Stimulated activated CD4-positive, alpha-beta T cell treated with anti-CD3 and anti-CD28 coated beads, Interleukin-15, amount 100 ng/mL, for 24 hours (primary cell): ENCODE data around the gene SLC17A8.
"Not testable (repeated sequence)": the region's sequence is repeated elsewhere in the genome, so short reads cannot be mapped to it uniquely, and the experiment has no call there.

Experiments
- DNase-seq: peaks from one replicate; pipeline ENCODE4 v3.0.0-alpha.2; 2020

The SLC17A8 gene

DNA sequence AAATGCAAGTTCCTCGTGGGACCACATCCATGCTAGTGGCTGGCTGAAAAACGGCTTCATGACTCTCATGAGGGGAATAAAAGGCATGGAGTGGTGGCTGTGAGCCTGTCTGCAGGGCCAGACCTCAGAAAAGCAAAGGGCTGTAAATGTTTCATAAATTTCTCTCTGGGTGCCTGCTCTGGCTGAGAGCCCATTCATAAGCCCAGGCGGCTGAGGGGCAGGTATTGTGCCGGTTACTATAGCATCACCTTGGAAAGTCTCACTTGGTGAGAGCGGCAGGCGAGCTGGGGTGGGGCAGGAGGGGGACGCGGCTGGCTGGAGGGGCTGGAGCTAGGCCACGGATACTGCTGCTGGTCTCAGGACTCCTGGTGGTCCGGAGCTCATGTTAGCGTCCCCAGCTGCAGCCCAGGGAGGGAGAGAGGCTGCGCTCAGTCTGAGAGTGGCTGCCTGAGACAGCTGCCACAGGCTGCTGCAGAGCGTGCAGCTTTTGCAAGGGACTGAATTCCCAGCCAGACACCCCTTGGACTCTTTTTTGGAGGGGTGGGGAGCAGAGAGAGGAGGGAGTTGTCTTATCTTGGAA, at the start of gene SLC17A8:
Gene SLC17A8 (plus strand): TSS at position 431 of the 580 bp plus-strand sequence. CDS start 318 bp downstream, outside the sequence.
- DNase-seq, result no peak

DNA sequence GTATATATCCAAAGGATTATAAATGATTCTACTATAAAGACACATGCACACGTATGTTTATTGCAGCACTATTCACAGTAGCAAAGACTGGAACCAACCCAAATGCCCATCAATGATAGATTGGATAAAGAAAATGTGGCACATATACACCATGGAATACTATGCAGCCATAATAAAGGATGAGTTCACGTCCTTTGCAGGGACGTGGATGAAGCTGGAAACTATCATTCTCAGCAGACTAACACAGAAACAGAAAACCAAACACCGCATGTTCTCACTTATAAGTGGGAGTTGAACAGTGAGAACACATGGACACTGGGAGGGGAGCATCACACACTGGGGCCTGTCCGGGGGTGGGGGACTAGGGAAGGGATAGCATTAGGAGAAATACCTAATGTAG, 48.7 kb upstream of the SLC17A8 start:
- DNase-seq, result not testable (repeated sequence)

DNA sequence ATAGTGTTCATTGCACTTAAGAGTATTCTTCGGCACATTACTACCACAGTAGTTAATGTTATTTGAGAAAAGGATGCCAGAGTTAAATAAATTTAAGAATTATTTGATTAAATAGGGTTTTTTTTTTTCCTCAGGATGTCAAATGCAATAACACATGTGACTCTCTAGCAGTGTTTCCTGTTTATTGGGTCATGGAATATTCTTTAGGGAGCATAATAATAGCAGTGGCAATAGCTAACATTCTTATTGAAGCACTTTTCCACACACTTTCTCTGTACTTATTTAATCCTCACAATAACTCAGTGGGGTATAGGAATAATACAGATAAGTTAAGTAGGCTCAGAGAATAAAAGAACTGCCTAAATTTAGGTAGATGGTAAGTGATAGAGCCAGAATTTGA, 45.6 kb upstream of the SLC17A8 start:
- DNase-seq, result no peak

- no peak for DNase-seq
Observed at GRCh38 chr12:100317371-100317770, 39.5 kb upstream of the SLC17A8 start.

GRCh38 chr12:100324498-100324897, 32.4 kb upstream of the SLC17A8 start:
- DNase-seq, result no peak

DNA sequence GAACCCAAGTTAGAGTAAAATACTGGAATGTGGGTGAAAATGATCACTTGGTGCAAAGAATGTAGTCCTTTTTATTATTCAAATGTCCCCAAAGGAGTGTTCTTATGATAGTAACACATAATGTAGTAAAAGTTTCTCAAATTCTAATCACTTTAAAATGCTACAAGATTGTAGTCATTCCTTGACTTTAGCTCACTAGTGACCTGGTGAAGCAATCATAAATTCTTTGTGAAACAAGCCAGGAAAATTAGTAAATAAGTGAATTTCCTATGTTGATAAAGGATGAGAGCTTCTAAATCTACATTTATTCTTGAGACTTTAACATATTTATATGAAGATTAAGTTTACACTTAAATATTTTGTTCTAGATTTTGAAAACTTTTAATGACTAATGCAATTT, 30.7 kb upstream of the SLC17A8 start:
- no peak for DNase-seq

DNA sequence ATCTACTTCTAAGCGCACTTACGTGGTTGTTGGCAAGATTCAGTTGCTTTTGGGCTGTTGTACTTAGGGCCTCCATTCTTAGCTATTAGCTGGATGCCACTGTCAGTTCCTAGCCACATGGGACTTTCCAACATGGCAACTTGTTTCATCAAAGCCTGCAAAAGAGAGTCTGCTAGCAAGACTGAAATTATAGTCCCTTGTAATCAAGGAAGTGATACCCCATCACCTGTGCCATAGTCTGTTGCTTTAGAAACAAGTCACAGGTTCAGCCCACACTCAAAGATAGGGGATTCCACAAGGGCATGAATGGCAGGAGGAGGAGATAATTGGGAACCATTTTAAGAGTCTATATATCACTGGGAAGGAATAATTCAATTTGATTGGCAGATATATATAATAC, 27.1 kb upstream of the SLC17A8 start:
- no peak for DNase-seq

- DNase-seq, result no peak
Observed at GRCh38 chr12:100331871-100332270, 25.0 kb upstream of the SLC17A8 start.

DNA sequence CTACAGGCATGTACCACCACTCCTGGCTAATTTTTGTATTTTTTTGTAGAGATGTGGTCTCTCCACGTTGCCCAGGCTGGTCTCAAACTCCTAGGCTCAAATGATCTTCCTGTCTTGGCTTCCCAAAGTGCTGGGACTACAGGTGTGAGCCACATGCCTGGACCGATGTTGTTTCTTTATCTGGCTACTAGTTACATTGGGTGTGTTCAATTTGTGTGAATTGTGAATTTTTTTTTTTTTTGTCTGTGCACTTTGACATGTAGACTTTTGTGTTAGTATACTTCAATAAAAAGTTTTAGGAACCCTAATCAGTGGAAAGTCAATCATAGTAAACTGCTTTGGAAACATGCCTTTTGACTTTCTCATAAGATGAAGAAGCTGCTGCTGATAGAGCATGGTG, 24.0 kb upstream of the SLC17A8 start:
- DNase-seq, result no peak

- no peak for DNase-seq
Observed at GRCh38 chr12:100337299-100337698, 19.6 kb upstream of the SLC17A8 start.

DNA sequence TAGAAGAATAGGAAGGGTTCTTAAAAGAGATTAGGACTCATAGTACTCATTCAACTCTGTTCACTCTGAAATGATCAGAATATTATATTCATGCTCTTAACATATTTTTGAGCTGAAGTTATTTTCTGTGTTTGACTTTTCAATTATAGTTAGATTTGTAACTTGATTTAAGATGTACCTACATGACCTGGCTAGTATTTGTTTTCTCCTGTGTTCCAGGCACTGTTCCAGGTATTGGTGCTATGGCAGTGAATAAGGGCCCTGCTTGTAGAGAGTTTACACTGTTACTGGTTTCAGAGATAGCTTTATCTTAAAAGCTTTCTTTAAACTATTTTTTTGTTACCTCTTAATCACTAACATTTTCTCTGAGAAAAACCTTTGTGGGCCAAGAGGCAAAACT, 19.1 kb upstream of the SLC17A8 start:
- no peak for DNase-seq

DNA sequence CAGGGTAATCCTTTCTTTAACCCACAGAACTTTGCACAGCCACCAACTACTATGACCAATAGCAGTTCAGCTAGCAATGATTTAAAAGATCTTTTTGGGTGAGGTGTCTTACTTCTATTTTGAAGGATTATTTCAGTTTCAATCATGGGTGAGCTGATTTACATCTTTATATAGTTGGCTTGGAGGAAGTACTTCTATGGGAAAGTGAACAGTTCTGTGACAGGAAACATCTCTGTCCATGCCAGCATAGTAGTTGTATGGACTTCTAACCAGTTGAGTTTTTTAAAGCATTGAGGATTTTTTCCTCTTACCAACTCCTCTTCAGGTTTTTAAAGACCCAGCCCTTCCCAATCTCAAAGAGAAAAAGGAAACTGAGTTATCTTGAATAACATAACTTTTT, 17.8 kb upstream of the SLC17A8 start:
- no peak for DNase-seq

DNA sequence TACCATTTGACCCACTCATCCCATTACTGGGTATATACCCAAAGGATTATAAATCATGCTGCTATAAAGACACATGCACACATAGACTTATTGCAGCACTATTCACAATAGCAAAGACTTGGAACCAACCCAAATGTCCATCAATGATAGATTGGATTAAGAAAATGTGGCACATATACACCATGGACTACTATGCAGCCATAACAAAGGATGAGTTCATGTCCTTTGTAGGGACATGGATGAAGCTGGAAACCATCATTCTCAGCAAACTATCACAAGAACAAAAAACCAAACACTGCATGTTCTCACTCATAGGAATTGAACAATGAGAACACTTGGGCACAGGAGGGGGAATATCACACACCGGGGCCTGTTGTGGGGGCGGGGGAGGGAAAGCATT, 14.0 kb upstream of the SLC17A8 start:
- DNase-seq, result not testable (repeated sequence)

GRCh38 chr12:100344351-100344750, 12.5 kb upstream of the SLC17A8 start:
- DNase-seq, result not testable (repeated sequence)

DNA sequence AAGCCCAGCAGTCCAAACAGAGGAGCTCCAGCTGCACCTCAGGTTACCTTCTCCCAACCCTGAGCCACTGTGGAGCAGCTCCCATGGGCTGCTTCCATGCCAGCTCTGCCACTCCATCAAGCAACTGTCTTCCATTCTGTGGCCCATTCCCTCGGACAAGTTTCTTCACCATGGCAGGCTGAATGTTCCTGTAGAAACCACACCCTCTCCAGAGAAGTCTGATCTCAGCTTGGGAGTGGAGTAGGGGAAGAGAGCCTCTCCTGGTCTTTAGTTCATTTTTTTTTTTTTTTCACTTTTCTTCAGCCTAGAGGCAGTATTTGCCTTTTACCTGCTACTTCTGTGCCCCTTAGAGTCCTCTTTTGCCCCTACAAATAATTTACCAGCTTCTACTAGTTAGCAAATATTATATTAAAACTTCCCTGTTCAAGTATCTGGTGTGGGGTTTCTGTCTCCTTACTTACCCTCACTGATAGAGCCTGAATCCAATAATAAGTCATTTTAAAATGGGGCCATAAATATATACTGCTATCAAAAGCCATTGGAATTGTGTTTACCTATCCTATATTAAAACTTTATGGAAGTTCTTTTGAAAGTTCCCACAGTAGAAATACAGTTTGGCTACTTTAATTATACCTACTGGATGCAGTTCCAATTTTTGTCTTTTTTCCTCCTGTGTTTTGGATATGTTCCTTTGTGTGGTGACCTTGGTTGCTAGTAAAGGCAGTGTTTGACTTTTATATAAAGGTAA, 11.7 kb upstream of the SLC17A8 start:
- no peak for DNase-seq

DNA sequence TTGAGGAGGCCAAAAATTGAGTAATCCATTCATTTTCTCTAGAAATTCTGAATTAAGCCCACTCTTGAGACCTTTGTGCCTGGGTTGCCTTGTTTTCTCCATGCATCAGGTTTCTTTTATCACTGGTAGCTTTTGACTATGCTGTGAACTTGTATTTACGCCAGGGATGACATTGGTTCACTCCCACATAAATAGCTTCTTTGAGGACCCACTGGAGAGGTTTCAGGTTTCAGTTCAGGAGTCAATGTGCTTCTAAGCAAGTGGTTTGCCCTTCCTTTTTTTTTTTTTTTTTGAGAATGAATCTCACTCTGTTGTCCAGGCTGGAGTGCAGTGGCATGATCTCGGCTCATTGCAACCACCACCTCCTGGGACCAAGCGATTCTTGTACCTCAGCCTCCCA, 10.2 kb upstream of the SLC17A8 start:
- DNase-seq, result no peak

DNA sequence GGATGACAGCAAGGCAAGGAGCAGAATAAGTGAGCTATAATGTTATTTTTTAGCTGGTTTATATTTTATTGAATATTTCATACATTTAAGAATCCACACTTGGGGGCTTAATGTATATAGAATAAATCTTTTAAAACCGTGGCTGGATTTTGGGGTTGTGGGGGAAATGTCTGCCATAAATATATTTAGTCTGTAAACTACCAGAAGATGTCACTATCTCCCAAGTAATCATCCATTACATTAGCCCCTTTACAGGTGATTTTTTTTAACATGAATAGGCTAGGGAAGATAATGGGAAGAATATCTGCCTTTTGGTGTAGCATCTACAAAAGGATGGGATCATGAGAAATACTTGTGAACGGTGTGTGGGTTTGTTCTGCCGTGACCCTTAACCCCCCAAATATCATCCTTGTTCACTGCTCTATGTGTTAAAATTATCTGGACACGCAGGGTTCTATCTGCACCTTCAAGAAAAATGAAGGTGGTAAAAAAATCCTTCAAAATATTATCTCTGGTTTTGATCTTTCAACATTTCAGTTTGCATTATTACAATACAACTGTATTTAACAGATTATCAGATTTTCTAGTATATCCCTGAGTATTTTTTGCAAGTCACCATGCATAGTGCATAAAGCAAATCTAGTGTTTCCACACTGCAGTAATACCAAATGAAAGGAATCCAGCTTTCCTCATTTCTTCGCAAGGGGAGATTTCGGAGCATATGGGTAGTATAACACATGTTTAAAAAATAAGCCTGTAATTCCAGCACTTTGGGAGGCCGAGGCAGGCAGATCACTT, 8.0 kb upstream of the SLC17A8 start:
- DNase-seq, result no peak

GRCh38 chr12:100359248-100359647, 2.4 kb downstream of the SLC17A8 start:
- no peak for DNase-seq

GRCh38 chr12:100359822-100360221, 2.9 kb downstream of the SLC17A8 start:
- no peak for DNase-seq

DNA sequence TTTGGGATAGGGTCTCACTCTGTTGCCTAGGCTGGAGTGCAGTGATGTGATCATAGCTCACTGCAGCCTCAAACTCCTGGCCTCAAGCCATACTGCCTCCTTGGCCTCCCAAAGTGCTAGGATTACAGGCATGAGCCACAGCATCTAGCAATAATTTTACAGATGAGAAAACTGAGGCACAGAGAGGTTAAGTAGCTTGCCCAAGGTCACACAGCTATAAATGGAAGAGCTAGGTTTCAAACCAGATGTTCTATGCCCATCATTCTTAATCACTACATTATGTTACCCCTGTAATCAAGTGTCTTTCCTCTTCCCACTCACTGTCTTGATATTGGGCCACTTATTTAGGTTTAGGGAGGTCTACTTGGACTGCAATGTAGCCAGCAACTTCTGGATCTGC, 3.6 kb downstream of the SLC17A8 start:
- no peak for DNase-seq

- no peak for DNase-seq
Observed at GRCh38 chr12:100364324-100364723, 7.5 kb downstream of the SLC17A8 start.

DNA sequence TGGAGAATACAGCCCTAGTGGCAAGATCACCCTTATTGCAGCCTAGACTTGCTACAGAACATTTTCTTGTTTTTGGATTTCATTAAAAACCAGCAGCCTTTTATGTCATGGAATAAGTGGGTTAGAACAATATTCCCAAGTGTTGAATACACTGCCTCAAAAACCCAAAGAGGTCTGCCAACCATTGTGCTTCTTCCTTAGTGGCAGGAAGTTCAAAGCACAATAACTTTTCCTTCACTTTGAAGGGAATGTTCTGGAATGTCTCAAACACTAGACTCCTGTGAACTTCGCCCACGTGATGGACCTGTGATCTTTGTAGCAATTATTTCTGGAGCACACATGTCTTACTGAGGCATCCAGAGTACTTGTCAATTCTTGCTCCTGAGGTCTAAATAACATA, 8.5 kb downstream of the SLC17A8 start:
- no peak for DNase-seq

- DNase-seq, result no peak
Observed at GRCh38 chr12:100368066-100368465, 11.2 kb downstream of the SLC17A8 start.

DNA sequence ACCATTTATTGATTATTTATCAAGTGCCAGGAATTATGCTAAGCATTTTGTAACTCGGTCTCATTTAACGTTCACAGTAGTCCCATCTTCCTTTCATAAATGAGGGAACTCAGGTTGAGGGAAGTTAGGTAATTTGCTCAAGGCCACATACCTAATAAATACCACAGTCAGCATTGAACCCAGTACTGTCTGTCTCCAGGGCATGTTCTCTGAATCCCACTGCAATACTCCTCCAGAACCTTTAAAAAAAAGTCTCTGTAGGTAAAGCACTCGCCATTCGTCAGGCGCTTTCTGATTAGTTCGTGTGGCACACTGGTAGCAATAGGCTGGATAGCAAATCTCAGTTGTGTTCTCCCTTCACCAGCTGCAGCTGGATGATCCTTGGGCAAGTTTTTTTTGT, 14.3 kb downstream of the SLC17A8 start:
- DNase-seq, result no peak
